H9 (cell line): ENCODE data around the gene OSTF1. TPM values are rescaled to one million over a fixed set of nuclear protein-coding genes. Genes with fewer than 3 reads are reported as not detected.

ENCODE experiments used
- DNase-seq: peaks from one replicate; pipeline ENCODE4 v3.0.0-alpha.2; 2017
- H2AFZ ChIP-seq: one replicate; pipeline ENCODE4 v1.6.1; 2013; ENCODE audit warnings: mild to moderate bottlenecking, low read length, control low read depth, moderate library complexity
- H2AK5ac ChIP-seq: 2 replicates; pipeline ENCODE4 v1.6.1; 2013; ENCODE audit warnings: low read length, control low read depth, mixed read lengths; ENCODE audit not compliant: insufficient read length
- H2BK120ac ChIP-seq: one replicate; pipeline ENCODE4 v1.6.1; 2013; ENCODE audit warnings: low read depth, mild to moderate bottlenecking, low read length, control low read depth, inconsistent platforms; ENCODE audit not compliant: poor library complexity, severe bottlenecking
- H2BK12ac ChIP-seq: 2 replicates; pipeline ENCODE4 v1.6.1; 2013; ENCODE audit warnings: low read length, control low read depth, mixed read lengths, low read depth; ENCODE audit not compliant: insufficient read length
- H2BK15ac ChIP-seq: 2 replicates; pipeline ENCODE4 v1.6.1; 2013; ENCODE audit warnings: low read depth, low read length, control low read depth
- H2BK20ac ChIP-seq: one replicate; pipeline ENCODE4 v1.6.1; 2013; ENCODE audit warnings: low read depth, mild to moderate bottlenecking, low read length, control low read depth, inconsistent platforms; ENCODE audit not compliant: poor library complexity, severe bottlenecking
- H2BK5ac ChIP-seq: 2 replicates; pipeline ENCODE4 v1.6.1; 2013; ENCODE audit warnings: low read length, control low read depth, mixed read lengths; ENCODE audit not compliant: insufficient read length
- H3K14ac ChIP-seq: 2 replicates; pipeline ENCODE4 v1.6.1; 2013; ENCODE audit warnings: low read length, control low read depth; ENCODE audit not compliant: insufficient read depth
- H3K18ac ChIP-seq: 2 replicates; pipeline ENCODE4 v1.6.1; 2013; ENCODE audit warnings: low read depth, mild to moderate bottlenecking, mixed read lengths, low read length, control low read depth; ENCODE audit not compliant: insufficient read length
- H3K23ac ChIP-seq: 2 replicates; pipeline ENCODE4 v1.6.1; 2013; ENCODE audit warnings: low read length, control low read depth, mixed read lengths, low read depth; ENCODE audit not compliant: insufficient read length
- H3K23me2 ChIP-seq: 2 replicates; pipeline ENCODE4 v1.6.1; 2013; ENCODE audit warnings: low read depth, mild to moderate bottlenecking, mixed read lengths, low read length, control low read depth; ENCODE audit not compliant: insufficient read length, poor library complexity, severe bottlenecking
- H3K27ac ChIP-seq: 2 replicates; pipeline ENCODE4 v1.5.1; 2013; ENCODE audit warnings: low read length, control low read depth, mixed read lengths, low read depth; ENCODE audit not compliant: insufficient read length
- H3K27me3 ChIP-seq: 2 replicates; pipeline ENCODE4 v1.6.1; 2013; ENCODE audit warnings: low read length, control low read depth, inconsistent platforms; ENCODE audit not compliant: insufficient read depth
- H3K4ac ChIP-seq: 2 replicates; pipeline ENCODE4 v1.6.1; 2013; ENCODE audit warnings: low read depth, mild to moderate bottlenecking, control low read depth, inconsistent platforms, low read length, moderate library complexity
- H3K4me1 ChIP-seq: 2 replicates; pipeline ENCODE4 v1.6.1; 2013; ENCODE audit warnings: low read length, control low read depth, inconsistent platforms; ENCODE audit not compliant: insufficient read depth
- H3K4me2 ChIP-seq: 2 replicates; pipeline ENCODE4 v1.6.1; 2013; ENCODE audit warnings: low read length, control low read depth, mixed read lengths; ENCODE audit not compliant: insufficient read length, insufficient read depth
- H3K56ac ChIP-seq: 2 replicates; pipeline ENCODE4 v1.6.1; 2013; ENCODE audit warnings: low read depth, mild to moderate bottlenecking, mixed read lengths, low read length, control low read depth; ENCODE audit not compliant: insufficient read length
- H3K79me1 ChIP-seq: 2 replicates; pipeline ENCODE4 v1.6.1; 2013; ENCODE audit warnings: low read depth, mild to moderate bottlenecking, moderate library complexity, low read length, control low read depth, inconsistent platforms; ENCODE audit not compliant: insufficient read depth, poor library complexity, severe bottlenecking
- H3K79me2 ChIP-seq: 2 replicates; pipeline ENCODE4 v1.6.1; 2013; ENCODE audit warnings: low read length, control low read depth, inconsistent platforms; ENCODE audit not compliant: insufficient read depth
- H3K9ac ChIP-seq: 2 replicates; pipeline ENCODE4 v1.6.1; 2013; ENCODE audit warnings: low read length, control low read depth, mixed read lengths; ENCODE audit not compliant: insufficient read length; ENCODE audit errors: extremely low read depth
- H3K9me3 ChIP-seq: one replicate; pipeline ENCODE4 v1.6.1; 2013; ENCODE audit warnings: low read depth, low read length, inconsistent platforms; ENCODE audit not compliant: control insufficient read depth
- H3T11ph ChIP-seq: one replicate; pipeline ENCODE4 v1.6.1; 2013; ENCODE audit warnings: mild to moderate bottlenecking, low read length, control low read depth, inconsistent platforms
- H4K20me1 ChIP-seq: one replicate; pipeline ENCODE4 v1.6.1; 2013; ENCODE audit not compliant: control insufficient read depth, insufficient read length, insufficient read depth
- H4K5ac ChIP-seq: 2 replicates; pipeline ENCODE4 v1.6.1; 2013; ENCODE audit warnings: low read depth, mild to moderate bottlenecking, mixed read lengths, low read length, control low read depth; ENCODE audit not compliant: insufficient read length
- H4K8ac ChIP-seq: replicated peaks from 2 replicates; pipeline ENCODE4 v1.6.1; 2013; ENCODE audit warnings: low read length, control low read depth, mixed read lengths, low read depth; ENCODE audit not compliant: insufficient read length
- H4K91ac ChIP-seq: 2 replicates; pipeline ENCODE4 v1.6.1; 2013; ENCODE audit warnings: low read depth, mild to moderate bottlenecking, moderate library complexity, mixed read lengths, low read length, control low read depth; ENCODE audit not compliant: insufficient read length
- H3K27ac Mint-ChIP-seq, 3 experiments: 2 replicates in 2 of 3; 3 replicates in 1 of 3; pipeline ENCODE4 v1.8.0; 2020 to 2021; ENCODE audit warnings: mixed read lengths in 3 of 3, mild to moderate bottlenecking in 1 of 3, moderate library complexity in 1 of 3
- H3K27me3 Mint-ChIP-seq: 2 replicates; pipeline ENCODE4 v1.8.0; 2021; ENCODE audit warnings: low read depth, mild to moderate bottlenecking, moderate library complexity, mixed read lengths
- H3K36me3 Mint-ChIP-seq, 3 experiments: 2 replicates in 2 of 3; 3 replicates in 1 of 3; pipeline ENCODE4 v1.8.0; 2020 to 2021; ENCODE audit warnings: low read depth in 3 of 3, mixed read lengths in 3 of 3; ENCODE audit not compliant: insufficient read depth in 1 of 3
- H3K4me1 Mint-ChIP-seq, 2 experiments: 2 replicates each; pipeline ENCODE4 v1.8.0; 2020; ENCODE audit warnings: mixed read lengths in 2 of 2
- H3K4me3 Mint-ChIP-seq, 2 experiments: 2 replicates in 1 of 2; 3 replicates in 1 of 2; pipeline ENCODE4 v1.8.0; 2020 to 2021; ENCODE audit warnings: mild to moderate bottlenecking in 2 of 2, mixed read lengths in 2 of 2, moderate library complexity in 1 of 2
- H3K9me3 Mint-ChIP-seq, 2 experiments: 2 replicates in 1 of 2; 3 replicates in 1 of 2; pipeline ENCODE4 v1.8.0; 2020; ENCODE audit warnings: mild to moderate bottlenecking in 2 of 2, mixed read lengths in 2 of 2, moderate library complexity in 1 of 2
- CTCF ChIP-seq: fragments of 200-600 bp; sonication (generic); conservative IDR thresholded peaks from 3 replicates; pipeline ENCODE4 v1.8.0; 2021; ENCODE audit warnings: antibody characterized with exemption, mild to moderate bottlenecking
- WGBS: extraction: QIAGEN DNeasy Blood & Tissue Kit; methylation state at CpG from one replicate; pipeline ENCODE4 v1.1.7; 2013; ENCODE audit warnings: missing lambda C conversion rate, low lambda C conversion rate, mixed read lengths; ENCODE audit not compliant: insufficient read length; ENCODE audit errors: extremely low coverage; 5-methylcytosine and 5-hydroxymethylcytosine counted together
- total RNA-seq: library from RNA; stranded (reverse); gene quantifications from 2 replicates; pipeline ENCODE4 v1.2.1, GENCODE V29; 2021

OSTF1 gene
- total RNA-seq, 1 experiment from 2014 or later = 16.1 TPM

DNA sequence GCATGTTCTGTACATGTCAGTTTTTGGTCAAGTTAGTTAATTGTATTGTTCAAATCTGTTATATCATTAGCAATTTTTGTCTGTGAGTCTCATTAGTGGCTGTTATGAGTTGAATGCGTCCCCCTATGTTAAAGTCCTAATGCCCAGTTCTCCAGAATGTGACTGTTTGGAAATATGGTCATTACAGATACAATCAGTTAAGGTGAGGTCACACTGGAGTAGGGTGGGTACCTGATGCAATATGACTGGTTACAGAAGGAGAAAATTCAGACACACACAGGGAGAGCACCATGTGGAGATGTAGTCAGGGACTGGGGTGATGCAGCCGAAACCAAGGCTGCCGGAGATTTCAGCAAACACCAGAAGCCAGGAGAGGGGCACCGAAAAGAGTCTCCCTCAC, 15.4 kb upstream of the OSTF1 start:
- Histone ChIP-seq H4K91ac (no peak overlapping the region), H3K23me2 (no peaks in the 10 kb centered on the region), H2AK5ac (no peak overlapping the region), H2BK120ac (no peak overlapping the region), H4K20me1 (no peaks in the 10 kb centered on the region), H4K5ac (no peak overlapping the region), H2AFZ (no peak overlapping the region), H2BK12ac (no peak overlapping the region), H3K79me2 (no peaks in the 10 kb centered on the region), H3K4me1 (no peaks in the 10 kb centered on the region), H3K56ac (no peak overlapping the region), H3T11ph (no peak overlapping the region), H3K27me3 (no peaks in the 10 kb centered on the region), H3K4me2 (no peak overlapping the region), H4K8ac (no peak overlapping the region), H3K9ac (no peak overlapping the region), H3K4ac (no peak overlapping the region), H3K79me1 (no peaks in the 10 kb centered on the region), H3K27ac (no peak overlapping the region), H3K9me3 (no peaks in the 10 kb centered on the region), H2BK20ac (no peak overlapping the region), H2BK5ac (no peak overlapping the region), H3K14ac (no peak overlapping the region), H3K23ac (no peak overlapping the region), H3K18ac (no peak overlapping the region), H2BK15ac (no peak overlapping the region)
- TF ChIP-seq CTCF = no peak
- Mint-ChIP-seq H3K4me3 (no peak overlapping the region), H3K27me3 (no peaks in the 10 kb centered on the region), H3K9me3 (no peaks in the 10 kb centered on the region), H3K4me1 (peaks cover 29 to 42% of the 10 kb centered on the region in 2 experiments), H3K36me3 (no peaks in the 10 kb centered on the region), H3K27ac (no peak overlapping the region)
- whole genome bisulfite sequencing = no CpG with 5 or more reads among the region's 4 CpGs
- no peak for DNase-seq
